NCI-H2196 treated with DMSO at 0.1 percent for 48 hours (cell line): ENCODE data around the gene FRMD4A.
A peak's percentile ranks its signal among the peaks of the same experiment; 100 is the strongest.
"Not testable (repeated sequence)": the region's sequence is repeated elsewhere in the genome, so short reads cannot be mapped to it uniquely, and the experiment has no call there.

Experiments used
- DNase-seq: peaks from one replicate; lab custom pipeline; 2025; ENCODE audit not compliant: unreplicated experiment; lab: John Stamatoyannopoulos, UW

Gene FRMD4A

DNA sequence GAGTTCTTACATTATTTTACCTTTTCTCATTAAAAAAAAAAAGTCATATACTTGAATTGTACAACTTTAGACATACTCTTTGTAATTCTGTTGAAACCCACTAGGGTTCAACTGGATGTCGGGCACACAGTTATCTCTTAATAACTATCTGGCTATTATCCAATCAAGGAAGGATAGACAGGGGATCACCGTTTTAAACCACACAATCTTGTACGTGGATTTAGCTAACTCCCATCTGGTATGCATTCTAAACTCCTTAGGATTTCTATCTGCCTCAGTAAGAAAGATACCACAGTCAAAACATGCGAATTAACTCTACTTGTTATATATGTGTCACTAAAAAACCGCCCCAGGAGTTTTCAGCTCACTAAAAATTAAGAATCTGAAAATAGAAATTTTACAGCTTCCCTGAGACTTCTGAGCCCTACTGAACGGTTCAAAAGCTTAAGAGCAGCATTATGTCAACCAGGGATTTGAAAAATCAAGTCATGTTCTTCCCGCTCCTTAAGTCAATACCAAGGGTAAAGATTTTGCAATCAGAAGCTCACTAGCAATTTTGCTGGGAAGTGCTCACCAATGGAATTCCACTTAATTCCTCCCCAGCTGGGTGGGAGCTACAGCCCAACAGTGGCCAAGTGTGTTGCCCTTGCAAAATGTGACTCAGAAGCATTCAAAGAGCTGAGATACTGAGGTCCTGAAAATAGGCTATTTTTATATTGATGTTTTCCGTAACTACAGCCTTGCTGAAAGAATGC lies 267.0 kb downstream of the FRMD4A start:
- DNase-seq = no peak

DNA sequence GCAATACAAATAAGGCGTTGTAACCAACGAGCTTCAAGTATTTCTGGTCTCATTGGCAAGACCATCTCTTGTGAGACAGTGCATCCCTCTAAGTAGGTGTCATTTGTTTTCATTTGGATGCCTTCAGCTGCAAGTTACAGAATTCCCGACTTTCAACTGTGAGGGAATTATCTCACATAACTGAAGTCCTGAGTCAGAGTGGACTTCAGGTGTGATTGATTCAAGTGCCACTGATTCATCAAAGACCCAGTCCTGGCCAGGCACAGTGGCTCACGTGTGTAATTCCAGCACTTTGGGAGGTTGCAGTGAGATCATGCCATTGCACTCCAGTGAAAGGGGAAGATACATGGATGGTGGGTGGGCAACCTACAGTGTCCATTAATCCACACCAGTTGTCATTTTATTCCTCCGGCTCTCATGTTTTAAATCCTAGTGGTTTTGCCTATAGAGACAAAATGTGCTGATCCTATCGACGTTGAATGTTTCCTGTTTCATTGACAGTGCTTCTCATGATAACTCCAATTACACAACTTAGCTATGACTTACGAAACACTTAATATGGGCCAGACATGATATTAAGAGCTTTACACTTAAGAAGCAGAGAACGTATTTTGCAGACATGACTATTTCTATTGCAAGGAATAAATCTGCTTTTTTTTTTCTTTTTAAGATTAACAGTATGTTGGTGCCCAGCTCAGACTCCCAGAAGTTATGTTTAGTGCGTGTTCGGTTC lies 268.0 kb downstream of the FRMD4A start:
- DNase-seq = no peak

DNA sequence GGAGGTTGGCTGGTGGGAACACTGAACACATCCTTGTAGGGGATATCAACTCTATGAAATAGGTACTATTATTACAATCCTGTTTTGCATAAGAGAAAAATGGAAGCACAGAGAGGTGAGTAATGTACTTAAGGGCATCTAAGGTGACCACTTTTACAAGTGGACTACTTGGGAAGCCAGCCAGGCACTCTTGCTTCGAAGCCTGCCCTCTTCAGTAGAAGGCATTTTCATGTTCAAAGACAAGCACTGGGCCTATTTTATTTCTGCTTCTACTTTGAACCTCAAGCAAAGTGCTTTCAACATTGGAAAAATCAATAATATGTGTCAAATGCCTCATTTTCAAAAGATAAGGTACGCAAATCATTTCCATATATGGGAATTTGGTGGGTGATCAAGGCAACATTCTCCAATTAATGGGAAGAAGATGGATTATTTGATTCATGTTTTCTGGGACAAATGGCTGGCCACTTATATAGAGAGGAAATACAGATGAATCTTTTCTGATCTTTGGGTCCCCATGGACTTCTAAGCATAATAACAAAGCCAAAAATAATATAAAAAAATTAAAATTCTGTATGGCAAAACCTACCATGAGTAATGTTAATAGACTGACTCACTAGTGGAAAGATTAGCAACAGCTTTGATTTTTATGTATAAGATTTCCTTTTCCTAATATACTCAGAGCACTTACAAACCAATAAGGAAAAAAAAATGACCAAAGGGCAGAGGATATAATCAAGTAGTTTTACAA lies 270.2 kb downstream of the FRMD4A start:
- DNase-seq = peak; percentile 4

DNA sequence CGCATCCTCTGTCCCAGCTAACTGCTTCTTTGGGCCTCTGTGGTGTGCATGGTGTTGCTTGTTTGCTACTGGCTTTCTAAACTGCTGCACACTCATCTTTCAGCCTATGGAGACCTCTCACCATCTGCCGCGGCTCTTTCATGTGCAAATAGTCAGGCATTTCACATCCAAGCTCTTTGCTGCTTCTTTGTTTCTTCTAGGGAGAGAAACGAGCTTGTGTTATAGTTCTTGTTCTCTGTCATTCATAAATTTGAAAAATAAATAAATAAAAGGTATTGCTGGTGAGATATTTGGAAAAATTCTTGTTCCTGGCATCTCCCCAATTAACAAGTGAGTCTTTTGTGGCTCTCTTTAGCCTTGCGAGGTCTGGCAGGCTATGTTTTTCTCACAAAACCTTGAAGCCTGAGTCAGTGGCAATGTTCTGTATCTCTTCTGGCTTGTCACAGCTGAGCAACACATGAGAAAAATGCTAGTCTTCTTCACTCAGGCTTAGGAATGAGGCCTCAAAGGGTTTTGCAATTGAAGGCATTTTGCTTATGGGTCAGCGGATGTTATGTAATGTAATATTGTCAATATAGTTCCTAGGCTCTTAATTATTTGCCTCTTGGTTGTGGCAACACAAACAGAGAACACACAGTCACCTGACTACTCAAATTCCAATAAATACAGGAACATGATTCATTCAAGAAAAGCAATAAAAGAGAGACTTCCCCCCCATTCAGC lies 274.0 kb downstream of the FRMD4A start:
- DNase-seq = no peak

DNA sequence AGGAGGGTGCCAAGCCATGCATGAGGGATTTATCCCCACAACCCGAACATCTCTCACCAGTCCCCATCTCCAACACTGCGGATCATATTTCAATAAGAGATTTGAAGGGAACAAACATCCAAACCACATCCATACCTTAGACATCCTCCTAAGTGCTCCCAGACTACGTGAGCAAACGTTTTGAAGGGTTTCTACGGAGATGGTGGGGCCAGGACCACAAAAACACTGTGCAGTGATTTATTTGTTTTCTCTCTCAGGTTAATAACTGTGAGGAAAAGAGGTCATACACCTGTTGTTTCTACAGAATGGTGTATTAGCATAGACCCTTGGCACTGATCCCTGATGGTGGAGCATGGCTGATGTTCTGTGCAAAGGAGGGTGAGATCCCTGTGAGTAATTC lies 277.8 kb downstream of the FRMD4A start:
- DNase-seq = no peak

DNA sequence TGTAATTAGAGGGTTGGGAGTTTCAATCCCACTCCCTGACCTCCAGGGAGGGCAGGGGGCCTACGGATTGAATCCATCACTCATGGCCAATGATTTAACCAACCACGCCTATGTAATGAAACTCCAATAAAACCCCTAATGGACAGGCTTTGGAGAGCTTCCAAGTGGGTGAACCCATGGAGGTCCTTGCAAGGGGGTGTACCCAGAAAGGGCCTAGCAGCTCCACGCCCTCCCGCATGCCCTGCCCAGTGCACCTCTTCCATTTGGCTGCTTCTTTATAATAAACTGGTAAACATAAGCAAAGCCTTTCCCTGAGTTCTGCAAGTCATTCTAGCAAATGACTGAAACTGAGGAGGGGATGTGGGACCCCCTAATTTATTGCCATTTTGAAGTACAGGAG lies 280.1 kb downstream of the FRMD4A start:
- DNase-seq = no peak

DNA sequence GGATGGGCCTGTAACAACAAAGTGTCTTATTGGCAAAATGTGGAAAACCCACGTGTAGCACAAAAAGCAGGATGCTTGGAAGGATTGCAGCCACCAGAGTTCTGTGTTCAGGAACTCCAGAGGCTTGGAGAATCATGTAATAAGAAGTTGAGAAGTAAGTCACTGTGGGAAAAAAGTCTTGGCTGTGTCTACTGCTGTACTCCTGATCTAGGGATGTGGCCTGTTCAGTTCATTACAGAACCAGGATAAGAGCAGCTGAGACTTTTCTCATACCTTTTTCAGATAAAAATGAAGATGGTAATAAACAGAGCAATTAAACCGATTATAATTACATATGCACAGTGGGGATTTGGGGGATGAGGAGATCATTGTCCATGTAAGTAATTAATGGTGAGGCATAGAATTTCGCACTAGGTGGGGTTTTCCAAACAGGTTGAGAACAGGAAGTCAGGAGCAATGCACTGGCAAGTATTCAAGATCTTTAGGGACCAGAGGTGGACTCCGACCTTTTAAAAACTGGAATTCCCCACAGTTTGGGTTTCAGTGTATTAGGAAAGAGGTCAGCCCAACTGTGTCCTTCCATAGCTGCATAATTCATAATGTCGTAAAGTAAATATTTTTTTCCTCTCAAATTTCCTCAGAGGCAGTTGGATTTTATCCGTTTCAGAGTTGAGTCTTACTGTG lies 281.7 kb downstream of the FRMD4A start:
- DNase-seq = no peak

DNA sequence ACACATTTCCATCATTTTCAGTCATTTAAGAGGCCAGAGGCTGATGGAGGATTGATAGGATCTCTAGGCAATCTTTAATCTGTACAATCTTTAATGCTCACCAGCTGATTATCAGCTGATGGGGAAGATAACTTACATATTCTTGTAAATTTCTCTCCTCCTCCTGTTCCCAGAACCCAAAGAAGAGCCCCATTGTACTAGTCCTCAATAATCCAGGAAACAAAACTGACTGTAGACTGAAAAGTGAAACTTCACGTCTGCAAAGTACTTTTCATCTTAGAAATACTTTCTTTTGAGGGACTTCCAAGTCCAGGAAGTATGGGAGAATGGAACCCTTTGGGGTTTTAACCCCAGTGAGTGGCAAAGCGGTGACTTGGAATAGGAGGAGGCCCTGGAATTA lies 283.3 kb downstream of the FRMD4A start:
- no peak for DNase-seq

DNA sequence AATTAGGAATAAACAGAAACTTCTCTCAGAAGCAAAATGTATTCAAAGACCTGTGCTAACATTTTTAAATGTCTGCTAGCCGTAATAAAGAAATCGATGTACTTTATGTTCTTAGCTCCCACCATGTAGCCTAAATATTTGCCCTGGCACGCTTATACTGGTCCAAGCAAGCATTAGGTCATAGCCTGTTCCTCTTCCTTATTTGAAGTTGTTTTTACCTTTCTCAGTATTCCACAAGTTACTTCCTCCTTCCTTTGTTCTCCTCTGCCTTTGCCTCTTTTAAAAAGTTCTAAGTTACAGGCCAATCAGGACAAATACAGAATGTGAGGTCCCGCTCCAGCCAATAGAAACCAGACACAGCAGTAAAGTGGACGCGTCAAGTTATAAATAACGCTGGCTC lies 288.7 kb downstream of the FRMD4A start:
- not testable (repeated sequence) for DNase-seq

DNA sequence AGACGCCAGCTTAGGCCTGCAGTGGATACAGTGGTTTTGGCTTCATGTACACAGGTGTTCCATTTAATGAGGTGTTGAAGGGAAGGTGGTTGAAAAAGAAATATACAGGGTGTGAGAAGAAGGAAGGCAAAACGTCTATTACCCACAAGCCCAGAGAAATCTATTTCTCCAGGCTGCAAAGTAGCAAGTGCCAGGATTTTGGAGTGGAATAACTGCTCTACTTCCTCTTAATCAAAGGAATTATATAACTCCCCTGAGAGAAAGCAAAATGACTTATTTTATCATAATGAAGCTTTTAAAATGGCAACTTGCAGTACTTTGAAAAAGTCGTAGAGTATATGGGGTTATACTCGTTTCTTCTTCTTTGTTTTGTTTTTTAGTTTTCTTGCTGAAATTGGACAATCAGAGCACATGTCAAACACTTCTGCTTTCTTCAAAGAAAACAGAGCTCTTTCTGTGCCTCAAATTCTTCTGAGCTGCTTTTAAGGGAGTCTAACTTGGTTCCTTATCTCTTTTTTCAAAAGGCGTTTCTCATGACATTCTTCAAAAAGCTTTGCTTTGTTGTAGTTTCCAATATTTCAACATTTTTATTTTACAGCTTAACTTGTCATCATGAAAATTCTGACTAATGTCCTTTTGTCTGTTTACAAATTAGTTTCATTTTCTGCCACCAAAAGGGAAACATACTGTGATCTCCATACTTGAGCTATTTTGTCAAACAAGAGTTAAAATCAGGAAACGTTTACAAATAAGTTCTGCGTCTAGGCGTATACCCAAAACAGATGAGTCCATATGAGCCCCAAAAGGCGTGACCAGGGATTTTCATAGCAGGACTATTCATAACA lies 289.7 kb downstream of the FRMD4A start:
- DNase-seq = no peak

DNA sequence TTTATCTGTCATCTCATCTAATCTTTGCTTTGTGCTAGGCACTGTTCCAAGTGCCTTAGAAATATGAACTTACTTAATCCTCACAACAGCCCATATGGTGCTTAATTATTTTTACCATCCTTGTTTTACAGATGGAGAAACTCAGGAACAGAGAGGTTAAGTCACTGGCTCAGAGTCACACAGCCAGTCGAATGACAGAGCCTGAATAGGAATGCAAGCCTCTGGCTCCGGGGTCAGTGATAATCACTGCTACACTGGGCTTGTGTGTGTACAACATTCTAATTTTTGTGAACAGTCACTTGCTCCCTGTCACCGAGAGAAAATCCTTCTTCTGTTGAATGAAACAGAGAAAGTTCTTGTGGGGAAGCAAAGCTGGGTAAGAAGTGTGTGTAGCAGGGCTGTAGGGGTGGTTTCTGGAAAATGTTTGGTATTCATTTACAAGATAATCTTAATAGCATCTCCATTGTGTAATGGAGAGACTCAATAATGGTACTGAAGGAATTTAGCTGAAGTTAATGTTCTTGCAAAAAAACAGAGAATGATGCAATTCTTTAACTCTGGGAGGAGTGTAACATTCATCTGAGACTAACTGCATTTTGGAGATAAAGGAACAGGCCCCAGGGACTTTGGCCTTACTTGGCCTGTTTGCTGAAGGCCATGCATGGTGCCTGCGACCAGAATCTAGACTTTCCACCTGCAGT lies 290.6 kb downstream of the FRMD4A start:
- DNase-seq = no peak

DNA sequence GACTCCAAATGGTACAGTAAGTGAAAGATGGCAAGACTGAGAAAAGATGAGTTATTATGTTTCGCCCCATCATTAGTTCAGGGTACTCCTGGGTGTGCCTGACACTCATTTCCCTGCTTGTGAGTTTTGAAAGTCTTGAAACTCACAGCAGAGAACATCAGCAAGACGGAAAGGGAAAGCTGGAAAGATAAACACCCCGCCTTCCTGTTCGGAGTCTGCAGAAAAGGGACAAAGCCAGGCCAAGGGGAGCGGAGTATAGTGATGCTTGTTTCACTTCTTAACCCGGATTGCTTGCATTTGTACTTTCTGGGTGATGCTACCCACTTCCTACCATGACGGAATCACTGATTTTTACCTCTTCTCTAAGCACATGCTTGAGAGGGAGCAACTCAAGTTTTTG lies 294.5 kb downstream of the FRMD4A start:
- DNase-seq = no peak

DNA sequence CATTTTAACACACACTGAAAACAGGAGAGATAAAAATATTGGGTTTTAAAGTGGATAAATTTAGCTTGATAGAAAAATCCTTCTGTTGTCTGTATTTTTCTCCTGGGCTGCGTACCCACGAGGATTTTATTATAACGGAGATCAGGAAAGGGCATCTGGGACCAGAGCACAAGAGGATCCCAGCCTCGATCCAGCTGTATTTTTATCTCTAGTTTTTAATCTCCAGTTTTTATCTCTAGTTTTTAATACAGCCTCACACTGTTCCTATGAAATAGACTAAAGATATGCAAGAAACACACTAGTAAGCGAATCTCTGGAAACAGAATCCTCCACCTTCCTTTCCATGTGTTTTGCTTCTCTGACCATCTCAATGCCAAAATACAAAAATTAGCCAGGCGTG lies 295.2 kb downstream of the FRMD4A start:
- no peak for DNase-seq

DNA sequence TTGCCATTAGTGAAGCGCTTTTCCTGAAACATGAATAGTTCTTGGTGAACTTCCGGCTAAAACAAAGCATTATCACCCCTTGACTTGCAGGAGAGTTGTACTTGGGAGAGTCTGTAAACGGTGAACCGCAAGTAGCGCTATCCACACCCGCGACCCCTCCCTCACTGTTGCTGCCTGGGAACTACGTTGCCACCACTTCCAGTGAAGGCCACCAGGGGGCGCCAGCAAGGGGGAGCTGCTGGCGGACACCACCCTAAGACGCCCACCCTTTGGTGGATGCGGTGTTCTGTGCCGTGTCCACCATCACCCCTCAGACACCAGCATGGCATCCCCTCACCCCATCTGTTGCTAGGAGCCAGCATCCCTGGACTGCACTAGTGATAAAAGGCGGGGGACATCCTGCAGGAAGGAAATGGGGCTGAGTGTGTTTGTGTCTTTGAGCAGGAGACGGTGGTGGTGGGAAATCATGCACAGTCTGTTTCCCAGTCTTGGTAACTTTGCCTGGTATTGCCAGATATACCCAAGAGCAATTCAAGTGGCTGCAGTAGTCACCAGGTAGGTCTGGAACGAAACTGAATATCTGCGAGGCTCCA lies 298.2 kb downstream of the FRMD4A start:
- no peak for DNase-seq

DNA sequence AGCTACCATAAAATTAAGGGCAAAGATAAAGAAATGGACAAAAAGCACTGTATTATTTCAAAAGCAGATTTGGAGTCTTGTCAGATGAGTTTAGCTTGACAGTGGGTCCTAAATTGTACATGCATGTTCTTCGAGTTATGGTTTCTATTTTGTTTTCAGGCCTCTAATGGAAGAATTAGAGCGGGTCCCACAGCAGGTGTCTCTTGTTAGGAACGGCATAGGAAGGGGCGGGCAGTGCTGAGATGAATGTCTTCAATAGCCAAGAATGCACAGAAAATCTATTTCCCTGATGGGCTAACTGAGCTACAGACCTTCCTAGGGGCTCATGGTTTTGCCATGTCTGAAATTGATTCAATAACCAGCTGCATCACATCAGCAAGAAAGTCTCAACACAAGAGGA lies 304.4 kb downstream of the FRMD4A start:
- no peak for DNase-seq

DNA sequence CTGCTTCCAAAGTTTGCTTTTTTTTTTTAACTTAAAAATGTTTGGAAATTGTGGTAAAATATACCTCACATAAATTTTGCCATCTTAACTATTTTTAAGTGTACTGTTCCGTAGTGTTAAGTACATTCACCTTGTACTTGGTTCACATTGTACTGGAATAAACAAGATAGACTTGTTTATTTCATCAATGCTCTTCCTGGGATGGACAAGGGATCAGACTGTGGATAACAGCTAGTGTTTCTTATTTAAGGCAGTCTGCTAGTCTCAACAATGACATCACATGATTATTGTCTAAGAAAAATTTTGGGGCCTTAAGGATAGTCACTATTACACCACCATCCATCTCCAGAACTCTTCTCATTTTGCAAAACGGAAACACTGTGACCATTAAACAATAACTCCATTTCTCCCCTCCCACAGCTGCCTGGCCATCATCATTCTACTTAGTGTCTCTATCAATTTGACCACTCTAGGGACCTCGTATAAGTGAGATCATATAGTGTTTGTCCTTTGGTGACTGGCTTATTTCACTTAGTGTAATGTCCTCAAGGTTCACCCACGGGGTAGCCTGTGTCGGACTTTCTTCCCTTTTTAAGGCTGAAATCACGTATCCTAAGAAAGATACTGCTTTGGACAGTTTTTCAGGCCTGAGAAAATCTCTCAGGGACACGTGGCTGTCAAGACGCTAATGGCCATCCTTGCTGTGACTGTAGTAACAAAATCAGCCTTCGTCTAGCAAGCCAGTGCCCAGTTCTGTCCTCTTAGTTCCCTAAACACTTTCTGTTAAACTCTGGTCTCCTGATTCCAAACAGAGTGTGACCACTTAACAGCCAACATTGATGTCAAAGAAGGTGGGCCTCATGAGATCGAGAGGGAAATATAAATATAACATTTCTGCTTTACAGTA lies 305.2 kb downstream of the FRMD4A start:
- no peak for DNase-seq

DNA sequence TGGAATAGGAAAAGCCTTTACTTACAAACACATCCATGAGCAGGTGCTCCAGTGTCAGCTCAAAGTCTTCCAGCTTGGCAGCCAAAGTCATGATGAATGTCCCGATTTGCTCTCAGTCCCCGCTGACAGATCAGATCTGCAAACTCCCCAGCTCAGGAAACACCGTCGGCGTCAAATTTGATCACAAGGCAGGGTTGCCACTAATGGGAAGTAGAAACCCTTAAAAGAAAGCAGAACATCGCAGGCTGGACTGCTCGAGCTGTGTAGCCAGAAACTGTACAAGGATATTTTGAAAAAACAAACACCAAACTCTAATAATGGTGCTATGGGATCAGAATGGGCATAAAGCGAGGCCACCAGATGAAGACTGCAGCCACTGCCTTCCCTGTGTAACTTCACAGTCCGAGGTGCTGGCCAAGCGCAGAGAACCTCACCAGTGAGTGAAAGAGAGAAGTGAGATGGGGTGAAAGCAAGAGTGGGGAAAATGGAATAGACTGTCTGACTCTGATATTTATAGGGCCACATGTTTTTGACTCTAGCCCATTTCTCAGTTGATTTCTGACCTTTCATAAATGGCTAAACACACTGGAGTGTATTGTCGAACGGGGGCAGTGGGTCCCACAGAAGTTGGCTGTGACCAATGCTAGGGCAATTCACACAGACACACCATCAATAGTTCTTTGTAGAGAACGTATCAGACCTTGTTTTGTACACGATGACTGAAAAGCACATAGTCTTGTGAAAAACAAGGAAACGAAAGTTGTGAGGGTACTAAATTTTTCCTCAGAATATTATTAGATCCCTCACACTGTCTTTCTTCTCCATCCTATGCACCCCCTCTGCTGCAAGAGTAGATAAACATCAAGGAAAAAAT lies 306.2 kb downstream of the FRMD4A start:
- DNase-seq = no peak
